ENCODE results near the gene RAB3GAP2.
"Not testable (repeated sequence)": the region's sequence is repeated elsewhere in the genome, so short reads cannot be mapped to it uniquely, and the experiment has no call there.

Gene RAB3GAP2, protein sequence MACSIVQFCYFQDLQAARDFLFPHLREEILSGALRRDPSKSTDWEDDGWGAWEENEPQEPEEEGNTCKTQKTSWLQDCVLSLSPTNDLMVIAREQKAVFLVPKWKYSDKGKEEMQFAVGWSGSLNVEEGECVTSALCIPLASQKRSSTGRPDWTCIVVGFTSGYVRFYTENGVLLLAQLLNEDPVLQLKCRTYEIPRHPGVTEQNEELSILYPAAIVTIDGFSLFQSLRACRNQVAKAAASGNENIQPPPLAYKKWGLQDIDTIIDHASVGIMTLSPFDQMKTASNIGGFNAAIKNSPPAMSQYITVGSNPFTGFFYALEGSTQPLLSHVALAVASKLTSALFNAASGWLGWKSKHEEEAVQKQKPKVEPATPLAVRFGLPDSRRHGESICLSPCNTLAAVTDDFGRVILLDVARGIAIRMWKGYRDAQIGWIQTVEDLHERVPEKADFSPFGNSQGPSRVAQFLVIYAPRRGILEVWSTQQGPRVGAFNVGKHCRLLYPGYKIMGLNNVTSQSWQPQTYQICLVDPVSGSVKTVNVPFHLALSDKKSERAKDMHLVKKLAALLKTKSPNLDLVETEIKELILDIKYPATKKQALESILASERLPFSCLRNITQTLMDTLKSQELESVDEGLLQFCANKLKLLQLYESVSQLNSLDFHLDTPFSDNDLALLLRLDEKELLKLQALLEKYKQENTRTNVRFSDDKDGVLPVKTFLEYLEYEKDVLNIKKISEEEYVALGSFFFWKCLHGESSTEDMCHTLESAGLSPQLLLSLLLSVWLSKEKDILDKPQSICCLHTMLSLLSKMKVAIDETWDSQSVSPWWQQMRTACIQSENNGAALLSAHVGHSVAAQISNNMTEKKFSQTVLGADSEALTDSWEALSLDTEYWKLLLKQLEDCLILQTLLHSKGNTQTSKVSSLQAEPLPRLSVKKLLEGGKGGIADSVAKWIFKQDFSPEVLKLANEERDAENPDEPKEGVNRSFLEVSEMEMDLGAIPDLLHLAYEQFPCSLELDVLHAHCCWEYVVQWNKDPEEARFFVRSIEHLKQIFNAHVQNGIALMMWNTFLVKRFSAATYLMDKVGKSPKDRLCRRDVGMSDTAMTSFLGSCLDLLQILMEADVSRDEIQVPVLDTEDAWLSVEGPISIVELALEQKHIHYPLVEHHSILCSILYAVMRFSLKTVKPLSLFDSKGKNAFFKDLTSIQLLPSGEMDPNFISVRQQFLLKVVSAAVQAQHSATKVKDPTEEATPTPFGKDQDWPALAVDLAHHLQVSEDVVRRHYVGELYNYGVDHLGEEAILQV (N-terminal part only)

GRCh38 chr1:220272047-220272840 lies at the start of gene RAB3GAP2:
Gene RAB3GAP2 (minus strand): TSS chr1:220272453. CDS start chr1:220272337, 116 bp downstream.
- DNase-seq = peak; percentile 92 to 97 (median 94)

DNA sequence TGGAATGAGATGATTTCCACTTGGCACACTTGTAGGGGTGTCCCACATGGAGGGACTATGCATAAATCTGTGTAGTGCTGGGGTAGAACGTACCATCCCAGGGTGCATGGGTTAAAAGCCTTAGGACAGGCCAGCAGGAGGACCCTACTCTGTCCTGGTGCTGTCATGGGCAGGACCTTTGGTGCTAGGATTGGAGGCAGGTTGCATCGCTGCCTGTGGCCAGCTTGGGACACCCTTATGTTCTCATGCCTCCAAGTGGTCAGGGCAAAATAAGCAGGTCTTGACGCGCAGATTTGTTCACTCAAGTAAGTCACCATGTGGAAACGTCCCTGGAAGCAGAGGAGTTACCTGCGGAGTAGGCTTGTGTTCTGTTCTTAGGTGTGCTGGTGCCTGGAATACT lies 49.5 kb upstream of the RAB3GAP2 start:
- DNase-seq = no peak

- DNase-seq = no peak
These were observed 48.5 kb upstream of the RAB3GAP2 start for GRCh38 chr1:220320709-220321108.

- no peak for DNase-seq
These were observed 46.4 kb upstream of the RAB3GAP2 start for GRCh38 chr1:220318673-220319072.

- no peak for DNase-seq
These were observed 44.9 kb upstream of the RAB3GAP2 start for GRCh38 chr1:220317161-220317560.

- DNase-seq = no peak
These were observed 44.1 kb upstream of the RAB3GAP2 start for GRCh38 chr1:220316305-220316704.

DNA sequence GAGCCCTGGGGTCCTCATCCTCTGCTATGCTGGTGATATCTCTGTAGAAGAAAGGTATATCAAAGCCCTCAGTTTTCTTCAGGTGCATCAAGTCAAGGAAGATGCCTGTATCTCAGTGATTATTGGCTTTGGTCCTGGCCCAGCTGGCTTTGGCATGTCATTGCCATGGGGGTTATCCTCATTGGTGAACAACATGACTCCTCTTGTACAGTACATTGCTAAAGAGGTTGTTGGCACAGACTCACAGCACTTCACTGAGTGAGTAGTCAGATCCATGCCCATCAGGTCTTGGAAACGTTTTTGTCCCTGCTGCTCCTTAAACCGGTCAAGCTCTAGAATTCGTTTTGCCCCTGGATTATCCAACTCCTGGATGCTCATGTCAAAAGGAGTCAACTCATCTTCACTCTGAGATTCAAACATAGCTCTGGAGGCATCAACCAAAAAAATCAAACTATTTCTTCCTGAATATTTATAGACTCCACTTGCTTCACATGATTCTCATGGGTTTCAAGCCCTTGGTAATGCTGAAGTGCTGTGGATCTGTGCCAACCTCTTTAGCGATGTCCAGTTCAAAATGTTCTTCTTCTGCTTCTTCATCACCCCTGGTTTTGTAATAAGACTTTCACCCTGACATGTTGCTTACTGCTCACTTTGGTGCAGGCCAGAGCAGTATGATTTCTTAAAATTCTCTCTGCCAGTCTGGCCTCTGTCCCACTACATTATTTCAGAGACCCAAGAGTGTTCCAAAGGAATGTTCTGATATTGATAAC lies 43.0 kb upstream of the RAB3GAP2 start:
- DNase-seq = no peak

DNA sequence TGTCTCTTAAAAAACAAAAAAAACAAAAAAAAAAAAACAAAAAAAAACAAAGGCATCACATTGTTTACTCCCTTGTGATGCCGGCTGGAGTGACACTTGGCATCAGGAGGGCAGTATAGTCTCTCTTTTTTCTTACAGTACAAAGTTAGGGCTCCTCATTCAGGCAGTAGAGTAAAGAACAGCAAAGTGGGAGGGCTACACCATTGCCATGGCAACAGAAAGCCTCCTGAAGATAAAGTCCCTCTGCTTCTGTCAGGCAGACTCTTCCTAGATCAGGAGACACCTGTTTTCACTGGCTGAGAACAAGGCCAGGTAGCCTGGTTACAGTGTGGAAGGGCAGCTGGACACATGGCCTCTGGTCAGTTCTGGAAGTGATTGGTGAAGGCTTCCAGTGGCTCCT lies 41.3 kb upstream of the RAB3GAP2 start:
- DNase-seq = no peak

DNA sequence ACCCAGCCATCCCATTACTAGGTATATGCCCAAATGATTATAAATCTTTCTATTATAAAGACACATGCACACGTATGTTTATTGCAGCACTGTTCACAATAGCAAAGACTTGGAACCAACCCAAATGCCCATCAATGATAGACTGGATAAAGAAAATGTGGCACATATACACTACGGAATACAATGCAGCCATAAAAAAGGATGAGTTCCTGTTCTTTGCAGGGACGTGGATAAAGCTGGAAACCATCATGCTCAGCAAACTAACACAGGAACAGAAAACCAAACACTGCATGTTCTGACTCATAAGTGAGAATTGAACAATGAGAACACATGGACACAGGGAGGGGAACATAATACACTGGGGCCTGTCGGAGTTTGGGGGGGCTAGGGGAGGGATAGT lies 37.9 kb upstream of the RAB3GAP2 start:
- not testable (repeated sequence) for DNase-seq

- no peak for DNase-seq
These were observed 35.4 kb upstream of the RAB3GAP2 start for GRCh38 chr1:220307607-220308006.

GRCh38 chr1:220306339-220306738 lies 34.1 kb upstream of the RAB3GAP2 start:
- no peak for DNase-seq

- DNase-seq = no peak
These were observed 31.6 kb upstream of the RAB3GAP2 start for GRCh38 chr1:220303871-220304270.

GRCh38 chr1:220301630-220302029 lies 29.4 kb upstream of the RAB3GAP2 start:
- DNase-seq = no peak

GRCh38 chr1:220300442-220301121 lies 28.3 kb upstream of the RAB3GAP2 start:
- DNase-seq = no peak

GRCh38 chr1:220299337-220299736 lies 27.1 kb upstream of the RAB3GAP2 start:
- DNase-seq = no peak

DNA sequence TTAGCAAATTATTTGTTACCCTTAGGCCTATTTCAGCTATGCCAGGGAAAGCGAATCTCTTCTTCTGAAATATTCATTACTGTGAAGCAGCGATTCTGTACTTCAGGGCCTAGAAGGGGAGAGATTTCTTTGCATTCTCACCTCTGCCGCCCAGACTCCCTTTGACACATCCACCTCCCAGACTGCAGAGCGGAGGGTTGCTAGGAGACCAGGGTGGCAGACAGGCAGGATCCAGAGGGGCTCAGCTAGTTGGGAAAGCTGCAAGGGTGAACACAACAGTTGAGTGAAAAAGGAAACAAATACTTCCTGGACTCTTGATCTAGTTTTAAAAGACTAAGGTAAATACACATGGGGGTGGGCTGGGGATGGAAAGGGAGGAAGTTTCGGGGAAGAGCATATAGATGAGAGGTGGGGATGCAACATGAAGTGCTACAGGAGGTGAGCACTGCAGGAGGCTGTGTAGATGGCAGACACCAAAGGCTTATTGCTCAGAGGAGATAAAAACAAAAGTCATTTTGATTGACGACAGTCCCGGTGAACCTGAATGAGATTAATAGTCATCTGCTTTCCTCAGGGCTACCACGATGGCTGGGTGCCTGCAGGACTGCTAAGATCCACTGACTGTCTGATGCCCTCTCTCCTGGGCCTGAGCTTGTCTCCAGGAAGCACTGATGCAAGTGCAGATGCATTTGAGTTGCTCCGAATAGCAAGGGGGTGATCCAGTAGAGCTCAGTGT lies 26.4 kb upstream of the RAB3GAP2 start:
- no peak for DNase-seq

GRCh38 chr1:220296981-220297380 lies 24.7 kb upstream of the RAB3GAP2 start:
- no peak for DNase-seq

DNA sequence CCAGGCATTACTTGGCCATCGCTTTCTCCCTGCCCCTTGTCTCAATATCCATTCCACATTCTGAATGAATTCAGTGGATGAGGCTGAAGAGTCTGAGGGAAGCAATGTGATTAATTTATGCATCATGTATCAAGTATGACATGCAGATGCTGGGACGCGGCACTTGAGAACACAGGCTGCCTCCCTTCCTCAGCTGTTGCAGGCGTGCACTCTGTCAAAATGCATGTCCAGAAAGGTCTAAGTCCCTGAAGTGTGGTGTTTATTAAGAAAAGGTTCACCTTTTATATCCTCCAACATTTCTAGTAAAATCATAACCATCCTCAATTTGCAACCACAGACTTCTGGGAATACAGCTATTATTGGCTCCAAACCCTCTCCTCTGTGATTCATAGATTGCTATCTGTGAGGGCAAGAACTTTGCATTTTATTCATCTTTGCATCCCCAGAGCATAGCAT lies 22.6 kb upstream of the RAB3GAP2 start:
- no peak for DNase-seq

DNA sequence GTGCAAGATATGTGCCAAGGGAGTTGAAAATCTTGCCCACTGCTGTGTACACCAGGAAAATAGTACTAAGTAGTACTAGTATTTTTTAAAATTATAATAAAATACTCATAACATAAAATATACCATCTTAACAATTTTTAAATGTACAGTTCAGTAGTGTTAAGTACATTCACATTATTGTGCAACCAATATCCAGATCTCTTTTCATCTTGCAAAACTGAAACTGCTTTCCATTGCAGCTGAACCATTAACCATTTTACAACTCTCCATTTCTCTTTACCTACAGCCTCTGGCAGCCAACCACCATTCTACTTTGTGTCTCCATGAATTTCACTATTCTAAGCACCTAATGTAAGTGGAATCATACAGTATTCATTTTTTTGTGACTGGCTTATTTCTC lies 19.3 kb upstream of the RAB3GAP2 start:
- no peak for DNase-seq
